Stomach (tissue), 4 donors: ENCODE data around the gene PECR.

Experiments
- CTCF ChIP-seq, 7 experiments: fragments of 450-650 bp in 4 of 7; fragments of 200-600 bp in 3 of 7; sonication (generic) in 3 of 7; IDR thresholded peaks; one replicate each; pipeline ENCODE4 v1.5.1; 2016 to 2019; ENCODE audit warnings: antibody characterized with exemption in 7 of 7, control low read depth in 2 of 7, mild to moderate bottlenecking in 1 of 7
- EP300 ChIP-seq: sonication (generic); formaldehyde crosslinking; IDR thresholded peaks from one replicate; pipeline ENCODE4 v1.6.1; 2017; ENCODE audit warnings: antibody characterized with exemption

DNA sequence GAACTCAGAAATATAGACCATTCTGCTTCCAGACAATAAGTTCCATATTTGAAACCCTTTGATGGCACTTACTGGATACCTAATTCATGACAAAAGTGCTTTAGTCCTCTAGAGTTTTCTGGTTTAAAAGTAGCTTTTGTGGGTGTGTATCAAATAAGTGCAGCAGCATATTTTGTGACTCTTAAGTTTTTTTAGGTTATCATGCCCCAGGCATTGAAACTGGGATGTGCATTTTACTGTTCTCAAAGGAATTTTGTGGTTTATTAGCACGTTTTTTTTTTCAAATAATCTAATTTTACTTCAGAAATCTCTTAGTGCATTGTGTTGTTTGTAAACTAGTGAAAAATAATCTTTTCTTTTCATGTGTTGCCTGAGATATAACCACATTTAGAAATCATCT is 29.0 kb upstream of the PECR start:
- no peak for TF ChIP-seq EP300
- no peak for TF ChIP-seq CTCF (IDR thresholded peaks at IDR 0.05)
